A673 (cell line): ENCODE measurements around the gene NEAT1. TPM values are rescaled to one million over a fixed set of nuclear protein-coding genes. Genes with fewer than 3 reads are reported as not detected.

ENCODE experiments used
- BruUV-seq: library from RNA; stranded (reverse); fragments of 400-500 nt; replicated peaks from 2 replicates; lab custom pipeline; 2021; lab: Mats Ljungman, UMichigan
- CTCF ChIA-PET: fragments of 300-600 bp; sonication (Branson Sonifier 250); formaldehyde crosslinking; loops from one replicate; lab custom pipeline; 2022; ENCODE audit warnings: antibody characterized with exemption; lab: Charles Lee
- POLR2A ChIA-PET: fragments of 300-600 bp; sonication (Branson Sonifier 250); formaldehyde crosslinking; loops from one replicate; lab custom pipeline; 2022; ENCODE audit warnings: antibody characterized with exemption; ENCODE audit not compliant: low non-redundant PET; lab: Charles Lee
- DNase-seq: peaks from one replicate; pipeline ENCODE4 v3.0.0-alpha.2; 2015; ENCODE audit warnings: low spot score
- H3K27ac ChIP-seq: fragments of 200-600 bp; sonication (generic); 2 replicates; pipeline ENCODE4 v1.5.1; 2016; ENCODE audit warnings: mixed run types, low read depth, mild to moderate bottlenecking, mixed read lengths, antibody characterized with exemption, low read length; ENCODE audit not compliant: poor library complexity, severe bottlenecking
- H3K27me3 ChIP-seq: fragments of 200-600 bp; sonication (generic); replicated peaks from 2 replicates; pipeline ENCODE4 v1.6.1; 2017; ENCODE audit warnings: mixed run types, low read depth, mild to moderate bottlenecking, mixed read lengths, antibody characterized with exemption, low read length; ENCODE audit not compliant: insufficient read depth, poor library complexity
- H3K36me3 ChIP-seq: fragments of 200-600 bp; sonication (generic); 2 replicates; pipeline ENCODE4 v1.6.1; 2016; ENCODE audit warnings: mixed run types, mild to moderate bottlenecking, mixed read lengths, antibody characterized with exemption, low read length; ENCODE audit not compliant: insufficient read depth, poor library complexity, severe bottlenecking
- H3K4me1 ChIP-seq: fragments of 200-600 bp; sonication (generic); 2 replicates; pipeline ENCODE4 v1.6.1; 2017; ENCODE audit warnings: mixed run types, mild to moderate bottlenecking, mixed read lengths, antibody characterized with exemption, low read length; ENCODE audit not compliant: insufficient read depth, poor library complexity, severe bottlenecking
- H3K4me3 ChIP-seq: fragments of 200-600 bp; sonication (generic); 2 replicates; pipeline ENCODE4 v1.5.1; 2016; ENCODE audit warnings: low read depth, mixed run types, mild to moderate bottlenecking, mixed read lengths, low read length; ENCODE audit not compliant: poor library complexity, severe bottlenecking
- H3K9me3 ChIP-seq: fragments of 200-600 bp; sonication (generic); 2 replicates; pipeline ENCODE4 v1.6.1; 2016; ENCODE audit warnings: mixed run types, low read depth, mild to moderate bottlenecking, mixed read lengths, antibody characterized with exemption, low read length; ENCODE audit not compliant: poor library complexity, severe bottlenecking
- EZH2 ChIP-seq: fragments of 200-600 bp; sonication (generic); IDR thresholded peaks from 2 replicates; pipeline ENCODE4 v1.6.1; 2017; ENCODE audit warnings: borderline replicate concordance, low read depth, mild to moderate bottlenecking, mixed read lengths, antibody characterized with exemption, low read length; ENCODE audit not compliant: poor library complexity, severe bottlenecking
- intact Hi-C: fragments of 100-400 bp; cut with micrococcal nuclease; formaldehyde crosslinking; loops from one replicate; pipeline ENCODE4 v1.10.0; 2022; ENCODE audit not compliant: unreplicated experiment
- total RNA-seq: library from RNA; stranded (reverse); gene quantifications from 2 replicates; pipeline ENCODE4 v1.2.3, GENCODE V29; 2021
- TF ChIP-seq, protein P1 (sequence below): fragments of 300-800, 200-600 bp; sonication (generic); conservative IDR thresholded peaks from 2 replicates; pipeline ENCODE4 v1.5.1; 2017; ENCODE audit warnings: low read depth, mild to moderate bottlenecking, antibody characterized with exemption, low read length, moderate library complexity, mixed read lengths

NEAT1 gene
- total RNA-seq, 1 experiment from 2014 or later = 196 TPM

DNA sequence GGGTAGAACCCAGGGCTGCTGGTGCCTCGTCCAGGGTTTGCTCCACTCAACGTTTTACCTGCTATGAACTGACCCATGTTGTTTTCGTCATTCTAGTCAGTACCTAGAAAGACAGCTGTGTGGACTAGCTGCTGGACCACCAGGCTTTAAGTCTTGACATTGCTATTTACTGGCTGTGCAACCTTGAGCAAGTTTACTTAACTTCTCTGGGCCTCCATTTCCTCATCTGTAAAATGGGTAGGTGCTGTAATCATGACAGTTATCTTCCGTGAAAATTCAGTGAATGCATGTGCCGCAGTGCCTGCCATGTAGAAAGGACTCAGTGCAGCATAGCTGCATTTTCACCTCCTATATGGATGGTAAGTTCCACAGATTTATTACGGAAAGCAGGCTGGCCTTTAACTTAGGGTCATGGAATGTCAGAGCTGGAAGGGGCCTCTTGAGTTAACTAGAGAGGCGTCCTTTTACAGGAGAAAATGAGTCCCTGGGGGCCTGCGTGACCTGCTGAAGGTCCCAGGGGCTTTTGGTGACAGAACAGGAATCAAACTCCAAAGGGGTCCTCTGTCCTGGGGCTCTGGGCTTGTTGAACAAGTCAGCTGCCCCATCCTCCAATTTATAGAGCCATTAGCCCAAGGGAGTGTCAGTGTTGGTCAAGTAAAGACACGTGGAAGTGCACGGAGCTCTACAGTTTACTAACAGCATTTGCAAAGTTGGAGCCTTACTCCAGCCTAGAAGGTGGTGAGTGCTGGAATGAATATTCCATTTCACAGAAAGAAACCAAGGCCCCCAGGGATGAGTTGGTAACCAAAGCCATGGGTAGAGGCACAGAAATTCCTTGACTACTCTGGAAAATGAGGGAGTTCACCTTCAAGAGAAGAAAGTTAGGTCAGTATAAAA, 64.2 kb downstream of the NEAT1 start:
- peaks cover 56% of the 10 kb centered on the region for H3K4me1 ChIP-seq
- peak overlapping the region; percentile 62 for H3K27ac ChIP-seq
- intact Hi-C loops = no loop called here
- CTCF ChIA-PET = no interaction called here
- H3K36me3 ChIP-seq = no peaks in the 10 kb centered on the region
- TF ChIP-seq, protein P1, sequence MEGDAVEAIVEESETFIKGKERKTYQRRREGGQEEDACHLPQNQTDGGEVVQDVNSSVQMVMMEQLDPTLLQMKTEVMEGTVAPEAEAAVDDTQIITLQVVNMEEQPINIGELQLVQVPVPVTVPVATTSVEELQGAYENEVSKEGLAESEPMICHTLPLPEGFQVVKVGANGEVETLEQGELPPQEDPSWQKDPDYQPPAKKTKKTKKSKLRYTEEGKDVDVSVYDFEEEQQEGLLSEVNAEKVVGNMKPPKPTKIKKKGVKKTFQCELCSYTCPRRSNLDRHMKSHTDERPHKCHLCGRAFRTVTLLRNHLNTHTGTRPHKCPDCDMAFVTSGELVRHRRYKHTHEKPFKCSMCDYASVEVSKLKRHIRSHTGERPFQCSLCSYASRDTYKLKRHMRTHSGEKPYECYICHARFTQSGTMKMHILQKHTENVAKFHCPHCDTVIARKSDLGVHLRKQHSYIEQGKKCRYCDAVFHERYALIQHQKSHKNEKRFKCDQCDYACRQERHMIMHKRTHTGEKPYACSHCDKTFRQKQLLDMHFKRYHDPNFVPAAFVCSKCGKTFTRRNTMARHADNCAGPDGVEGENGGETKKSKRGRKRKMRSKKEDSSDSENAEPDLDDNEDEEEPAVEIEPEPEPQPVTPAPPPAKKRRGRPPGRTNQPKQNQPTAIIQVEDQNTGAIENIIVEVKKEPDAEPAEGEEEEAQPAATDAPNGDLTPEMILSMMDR = no peak
- H3K27me3 ChIP-seq = no peaks in the 10 kb centered on the region
- BruUV-seq = TSS peak; percentile 63
- POLR2A ChIA-PET = interaction anchor here (0.9 to 4.1 kb wide), 3 partner anchors 13 to 62 kb away, joined by 3 to 37 read pairs (median 6); partner anchors contain the start of gene MALAT1
- no peak for DNase-seq
- H3K9me3 ChIP-seq = no peaks in the 10 kb centered on the region
- H3K4me3 ChIP-seq = no peak overlapping the region

DNA sequence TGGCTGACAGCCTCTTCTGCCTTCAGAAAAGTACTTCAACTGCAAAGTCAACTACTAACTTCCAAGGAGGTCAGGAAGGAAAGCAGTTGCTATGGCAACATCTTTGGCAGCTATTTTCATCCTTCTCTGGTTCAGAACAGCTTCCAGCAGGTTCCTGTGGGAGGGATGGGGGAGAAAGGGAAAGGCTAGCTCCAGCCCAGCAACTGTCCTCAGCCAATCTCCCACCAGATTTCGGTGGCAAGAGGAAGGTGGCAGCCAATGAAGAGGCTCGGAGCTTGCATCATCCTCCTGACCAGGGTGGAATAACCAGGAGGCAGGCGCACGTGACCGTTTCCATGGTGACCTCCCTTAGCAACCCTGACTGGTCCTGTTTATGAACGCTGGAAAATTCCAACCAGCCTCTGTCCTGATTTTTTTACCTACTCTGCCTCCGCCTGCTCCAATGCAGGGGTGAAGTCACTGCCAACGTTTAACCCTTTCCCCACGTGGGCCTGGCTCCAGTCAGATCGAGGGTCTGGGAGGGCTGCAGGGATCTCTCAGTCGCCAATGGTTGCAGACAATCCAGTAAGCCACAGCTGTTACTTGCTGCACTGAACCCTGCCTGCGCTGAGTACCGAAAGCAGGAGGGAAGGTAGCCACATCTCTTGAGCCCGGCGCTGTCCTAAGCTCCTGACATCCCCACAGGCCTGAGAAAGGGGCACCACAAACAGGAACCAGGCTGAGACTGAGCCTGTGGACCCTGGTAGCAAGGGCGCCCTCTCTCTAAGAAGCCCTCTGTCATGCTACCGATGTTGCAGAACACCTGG, 65.1 kb downstream of the NEAT1 start:
- POLR2A ChIA-PET = interaction anchor here (0.6 to 4.1 kb wide), 5 partner anchors 9 to 63 kb away, joined by 3 to 37 read pairs (median 6); partner anchors contain the start of gene MALAT1
- peaks cover 65% of the 10 kb centered on the region for H3K4me1 ChIP-seq
- no peak overlapping the region for H3K4me3 ChIP-seq
- H3K36me3 ChIP-seq = no peaks in the 10 kb centered on the region
- H3K9me3 ChIP-seq = no peaks in the 10 kb centered on the region
- peak overlapping the region; percentile 90 for H3K27ac ChIP-seq
- DNase-seq = peak; percentile 100
- BruUV-seq = no TSS peak
- CTCF ChIA-PET = no interaction called here
- intact Hi-C loops = no loop called here
- TF ChIP-seq EZH2 = no peak
- TF ChIP-seq, protein P1 = no peak
- H3K27me3 ChIP-seq = no peaks in the 10 kb centered on the region

DNA sequence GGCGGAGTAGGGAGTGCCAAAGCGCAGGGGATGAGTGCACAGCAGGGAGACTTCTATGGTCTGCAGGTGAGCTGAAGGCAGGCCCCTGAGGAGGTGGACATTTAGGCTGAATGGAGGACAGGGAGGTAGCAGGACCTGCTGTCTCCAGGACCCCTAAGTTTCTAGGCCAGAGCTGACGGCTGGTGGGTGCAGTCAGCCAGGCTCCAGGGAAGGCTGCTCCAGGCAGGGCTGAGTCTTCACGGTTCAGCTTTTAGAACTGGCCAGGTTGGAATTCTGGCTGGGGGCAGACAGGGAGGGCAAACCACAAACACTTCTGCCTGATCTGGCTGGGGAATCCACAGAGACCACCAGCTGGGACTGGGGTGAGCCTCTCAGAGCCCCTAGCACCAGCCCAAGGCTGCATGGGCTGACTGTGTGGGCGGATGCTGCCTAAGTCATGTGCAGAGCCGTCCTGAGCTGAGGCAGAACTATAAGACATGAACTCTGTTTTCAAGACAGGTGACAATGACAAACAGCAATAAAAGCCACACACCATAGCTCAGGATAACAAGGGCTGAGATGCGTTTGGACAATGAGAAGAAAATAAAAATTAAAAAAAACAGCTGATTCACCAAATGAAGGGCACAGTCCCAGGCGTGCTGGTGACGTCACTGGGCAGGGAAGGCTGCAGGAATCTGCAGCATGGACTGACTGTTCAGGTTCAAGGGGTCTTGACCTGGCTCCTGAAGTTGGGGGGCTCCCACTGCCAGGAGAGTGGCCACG, 65.9 kb downstream of the NEAT1 start:
- Histone ChIP-seq H3K4me1 (peaks cover 73% of the 10 kb centered on the region), H3K27ac (peak overlapping the region; percentile 90), H3K36me3 (no peaks in the 10 kb centered on the region), H3K4me3 (no peak overlapping the region), H3K27me3 (no peaks in the 10 kb centered on the region), H3K9me3 (no peaks in the 10 kb centered on the region)
- no TSS peak for BruUV-seq
- no peak for TF ChIP-seq EZH2
- TF ChIP-seq, protein P1 = no peak
- POLR2A ChIA-PET = interaction anchor here (1.0 to 4.1 kb wide), 4 partner anchors 9 to 64 kb away, joined by 3 to 37 read pairs (median 4); partner anchors contain the start of gene MALAT1
- DNase-seq = peak; percentile 45
- CTCF ChIA-PET = no interaction called here
- intact Hi-C loops = no loop called here
